Memory B cell (primary cell): ENCODE results near the gene NPR1.

ENCODE experiments used
- ATAC-seq: fragments of 150-1000 bp; cut with Tn5 transposase; 2 replicates; pipeline ENCODE4 v1.10.0; 2021; ENCODE audit warnings: low read depth, mild to moderate bottlenecking, moderate library complexity
- DNase-seq, 2 donors: peaks; one replicate each; pipeline ENCODE4 v3.0.0; 2022; ENCODE audit warnings: low spot score in 2 of 2
- H3K27ac Mint-ChIP-seq: one replicate; pipeline ENCODE4 v1.8.0; 2022; ENCODE audit warnings: mild to moderate bottlenecking, moderate library complexity, mixed read lengths
- H3K27me3 Mint-ChIP-seq: one replicate; pipeline ENCODE4 v1.8.0; 2022; ENCODE audit warnings: mixed read lengths
- H3K36me3 Mint-ChIP-seq: one replicate; pipeline ENCODE4 v1.8.0; 2022; ENCODE audit warnings: mild to moderate bottlenecking, mixed read lengths
- H3K4me1 Mint-ChIP-seq: one replicate; pipeline ENCODE4 v1.8.0; 2022; ENCODE audit warnings: mixed read lengths
- H3K4me3 Mint-ChIP-seq: one replicate; pipeline ENCODE4 v1.8.0; 2022; ENCODE audit warnings: mild to moderate bottlenecking, moderate library complexity, mixed read lengths
- H3K9me3 Mint-ChIP-seq: one replicate; pipeline ENCODE4 v1.8.0; 2022; ENCODE audit warnings: mixed read lengths

Gene NPR1

GRCh38 chr1:153642161-153642560, 36.3 kb upstream of the NPR1 start:
- H3K27ac Mint-ChIP-seq = no peak overlapping the region
- H3K27me3 Mint-ChIP-seq = no peaks in the 10 kb centered on the region
- H3K36me3 Mint-ChIP-seq = peaks cover 44% of the 10 kb centered on the region
- no peaks in the 10 kb centered on the region for H3K9me3 Mint-ChIP-seq
- H3K4me1 Mint-ChIP-seq = peaks cover 23% of the 10 kb centered on the region
- no peak for ATAC-seq
- no peak for DNase-seq
- no peak overlapping the region for H3K4me3 Mint-ChIP-seq

- Mint-ChIP-seq H3K4me1 (peaks cover 22% of the 10 kb centered on the region), H3K9me3 (no peaks in the 10 kb centered on the region), H3K27me3 (no peaks in the 10 kb centered on the region), H3K36me3 (peaks cover 42% of the 10 kb centered on the region), H3K4me3 (no peak overlapping the region), H3K27ac (peak overlapping the region; percentile 60)
- DNase-seq (no peak), ATAC-seq (no peak)
Observed at GRCh38 chr1:153643100-153643499, 35.4 kb upstream of the NPR1 start.

DNA sequence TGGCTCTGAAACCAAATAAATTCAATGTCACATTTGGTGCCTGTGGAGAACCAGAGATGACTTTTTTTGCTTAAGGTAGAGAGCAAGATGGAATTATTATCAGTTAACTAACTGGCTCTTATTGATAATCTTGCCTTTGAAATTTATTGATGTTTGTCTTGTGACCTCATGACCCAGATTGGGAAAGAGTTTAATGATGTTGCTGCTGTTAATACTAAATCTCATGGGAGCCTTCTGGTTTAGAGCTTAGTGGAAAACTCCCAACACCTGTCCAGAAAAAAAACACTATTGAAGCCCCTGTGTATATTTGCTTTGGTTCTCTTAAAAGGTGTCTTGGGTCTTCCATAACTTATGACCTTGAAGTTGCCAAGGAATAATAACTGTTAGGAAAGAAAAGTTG, 34.7 kb upstream of the NPR1 start:
- Mint-ChIP-seq H3K9me3 (no peaks in the 10 kb centered on the region), H3K36me3 (peaks cover 39% of the 10 kb centered on the region), H3K27me3 (no peaks in the 10 kb centered on the region), H3K27ac (peak overlapping the region; percentile 60), H3K4me1 (peaks cover 22% of the 10 kb centered on the region), H3K4me3 (no peak overlapping the region)
- ATAC-seq = no peak
- no peak for DNase-seq

DNA sequence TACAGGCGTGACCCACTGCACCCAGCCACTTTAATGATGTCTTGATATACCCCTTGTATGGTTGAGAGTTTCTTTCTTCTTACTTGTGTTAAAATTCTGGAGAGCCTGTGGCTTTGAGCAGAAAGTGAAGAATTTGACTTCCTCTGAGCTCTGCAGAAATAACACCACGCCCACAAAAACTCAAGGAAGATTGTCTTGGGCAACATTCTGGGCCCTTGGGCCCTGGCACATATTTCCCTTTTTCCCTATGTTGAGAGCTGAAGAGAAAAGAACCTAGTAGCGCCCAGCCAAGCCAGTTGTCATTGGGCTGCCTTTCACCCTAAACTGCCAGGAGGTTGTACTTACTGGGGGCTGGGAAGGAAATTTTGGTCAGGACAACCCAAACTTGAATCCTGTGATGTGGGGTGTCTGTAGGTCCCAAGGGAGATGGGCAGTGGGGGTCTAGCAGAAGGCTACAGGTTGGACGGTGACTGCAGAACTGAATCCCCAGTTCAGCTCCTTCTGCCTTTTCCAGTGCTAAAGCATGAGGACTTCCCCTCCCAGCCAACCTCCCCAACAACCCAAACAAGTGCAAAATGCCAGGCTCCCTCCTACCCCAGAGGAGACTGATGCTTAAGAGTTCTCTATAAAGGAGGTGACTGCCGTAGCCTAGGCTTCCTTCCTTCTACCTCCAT, 31.7 kb upstream of the NPR1 start:
- Mint-ChIP-seq H3K4me1 (peaks cover 22% of the 10 kb centered on the region), H3K36me3 (peaks cover 39% of the 10 kb centered on the region), H3K27ac (peak overlapping the region; percentile 62), H3K4me3 (no peak overlapping the region), H3K27me3 (no peaks in the 10 kb centered on the region), H3K9me3 (no peaks in the 10 kb centered on the region)
- no peak for ATAC-seq
- DNase-seq = no peak

DNA sequence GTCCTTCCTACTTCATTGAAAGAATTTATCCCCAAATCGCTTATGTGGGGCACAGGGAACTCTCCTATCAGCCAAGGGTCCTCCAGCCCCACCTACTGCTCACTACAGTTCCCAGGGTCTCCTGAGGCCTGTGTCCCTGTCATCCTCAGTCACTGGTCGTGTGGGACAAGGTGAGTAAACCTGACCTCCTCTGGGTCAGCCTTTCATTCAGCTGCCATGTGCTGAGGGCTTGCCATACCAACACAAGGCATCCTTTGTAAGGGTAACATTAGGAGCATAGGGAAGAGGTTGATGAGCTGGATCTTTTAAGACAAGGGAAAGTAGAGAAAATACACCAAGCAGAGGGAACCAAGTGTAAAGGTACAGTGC, 31.2 kb upstream of the NPR1 start:
- Mint-ChIP-seq H3K27ac (peak overlapping the region; percentile 62), H3K9me3 (no peaks in the 10 kb centered on the region), H3K36me3 (peaks cover 37% of the 10 kb centered on the region), H3K27me3 (no peaks in the 10 kb centered on the region), H3K4me3 (no peak overlapping the region), H3K4me1 (peaks cover 22% of the 10 kb centered on the region)
- DNase-seq (no peak), ATAC-seq (no peak)

- Mint-ChIP-seq H3K4me1 (peaks cover 19% of the 10 kb centered on the region), H3K4me3 (no peak overlapping the region), H3K27ac (no peak overlapping the region), H3K27me3 (no peaks in the 10 kb centered on the region), H3K9me3 (no peaks in the 10 kb centered on the region), H3K36me3 (peaks cover 34% of the 10 kb centered on the region)
- ATAC-seq (no peak), DNase-seq (no peak)
Observed at GRCh38 chr1:153648000-153648643, 30.4 kb upstream of the NPR1 start.

- Mint-ChIP-seq H3K36me3 (peaks cover 24% of the 10 kb centered on the region), H3K27ac (peak overlapping the region; percentile 54), H3K4me3 (no peak overlapping the region), H3K27me3 (no peaks in the 10 kb centered on the region), H3K4me1 (peaks cover 15% of the 10 kb centered on the region), H3K9me3 (no peaks in the 10 kb centered on the region)
- no peak for ATAC-seq
- no peak for DNase-seq
Observed at GRCh38 chr1:153649137-153649862, 29.2 kb upstream of the NPR1 start.

- H3K36me3 Mint-ChIP-seq = peaks cover 21% of the 10 kb centered on the region
- no peaks in the 10 kb centered on the region for H3K27me3 Mint-ChIP-seq
- H3K27ac Mint-ChIP-seq = peak overlapping the region; percentile 54
- DNase-seq (no peak), ATAC-seq (no peak)
- peaks cover 13% of the 10 kb centered on the region for H3K4me1 Mint-ChIP-seq
- no peaks in the 10 kb centered on the region for H3K9me3 Mint-ChIP-seq
- H3K4me3 Mint-ChIP-seq = no peak overlapping the region
Observed at GRCh38 chr1:153649863-153650235, 28.6 kb upstream of the NPR1 start.

DNA sequence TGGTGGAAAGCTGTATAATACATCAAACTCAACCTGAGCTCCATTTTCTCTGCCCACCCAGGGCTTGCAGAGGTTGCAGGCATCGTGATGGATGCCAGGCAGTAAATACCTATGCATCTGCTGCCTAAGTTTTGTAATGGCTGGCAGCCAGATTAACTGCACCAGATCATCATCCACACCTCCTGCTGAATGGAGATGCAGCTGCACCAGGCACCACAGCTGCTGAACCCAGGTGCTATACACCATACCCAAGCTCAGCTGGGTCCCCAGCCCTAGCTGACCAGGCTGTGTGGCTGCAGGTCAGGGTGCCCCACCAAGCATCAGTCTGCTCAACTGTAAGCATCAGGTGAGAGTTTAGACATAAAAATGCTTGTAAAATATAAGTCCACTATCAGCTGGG, 26.7 kb upstream of the NPR1 start:
- Mint-ChIP-seq H3K27me3 (no peaks in the 10 kb centered on the region), H3K4me1 (peaks cover 5% of the 10 kb centered on the region), H3K36me3 (peaks cover 7% of the 10 kb centered on the region), H3K4me3 (no peak overlapping the region), H3K27ac (no peak overlapping the region), H3K9me3 (no peaks in the 10 kb centered on the region)
- DNase-seq = no peak
- ATAC-seq = no peak

GRCh38 chr1:153652805-153653500, 25.5 kb upstream of the NPR1 start:
- DNase-seq = no peak

DNA sequence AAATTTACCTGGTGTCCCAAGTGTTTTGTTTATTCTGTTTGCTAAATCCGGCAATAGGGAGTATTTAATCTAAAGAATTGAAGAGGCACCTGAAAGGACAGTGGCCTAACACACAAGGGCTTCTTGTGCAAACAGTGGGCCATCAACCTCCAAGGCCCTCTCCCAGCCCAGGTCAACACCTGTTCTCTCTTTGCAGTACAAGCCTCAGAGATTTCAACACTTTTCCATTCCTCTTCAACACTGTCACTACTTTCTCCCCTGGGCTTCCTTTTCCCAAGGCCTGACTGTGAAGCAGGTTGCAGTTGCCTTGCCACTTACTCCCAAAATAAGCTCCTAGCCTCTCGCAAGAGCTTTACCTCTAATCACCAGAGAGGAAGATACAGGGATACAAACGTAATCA, 23.2 kb upstream of the NPR1 start:
- no peak overlapping the region for H3K4me3 Mint-ChIP-seq
- DNase-seq = no peak
- no peak overlapping the region for H3K27ac Mint-ChIP-seq
- no peaks in the 10 kb centered on the region for H3K27me3 Mint-ChIP-seq
- no peak for ATAC-seq
- H3K9me3 Mint-ChIP-seq = no peaks in the 10 kb centered on the region
- H3K4me1 Mint-ChIP-seq = peaks cover 2% of the 10 kb centered on the region
- no peaks in the 10 kb centered on the region for H3K36me3 Mint-ChIP-seq

More at GRCh38 chr1:153652805-153653500, 25.5 kb upstream of the NPR1 start:
- Mint-ChIP-seq H3K4me1 (peaks cover 2% of the 10 kb centered on the region), H3K27ac (no peak overlapping the region), H3K36me3 (no peaks in the 10 kb centered on the region), H3K27me3 (no peaks in the 10 kb centered on the region), H3K4me3 (no peak overlapping the region), H3K9me3 (no peaks in the 10 kb centered on the region)
- no peak for ATAC-seq

GRCh38 chr1:153658400-153659174, 19.9 kb upstream of the NPR1 start, which contains the start of gene SNAPIN:
TSS of gene SNAPIN (plus strand) at chr1:153658703. CDS start at chr1:153658744, 41 bp downstream.
- peak within 1 kb of the TSS; percentile 90 for H3K4me3 Mint-ChIP-seq
- H3K4me1 Mint-ChIP-seq = peaks cover 2% of the 10 kb centered on the region
- H3K27me3 Mint-ChIP-seq = no peaks in the 10 kb centered on the region

GRCh38 chr1:153659175-153659534, 19.3 kb upstream of the NPR1 start:
- peaks cover 2% of the 10 kb centered on the region for H3K4me1 Mint-ChIP-seq

More at GRCh38 chr1:153658400-153659174, 19.9 kb upstream of the NPR1 start, which contains the start of gene SNAPIN:
- peak; percentile 88 to 91 for DNase-seq
- Mint-ChIP-seq H3K27ac (peak within 1 kb of the TSS; percentile 83), H3K9me3 (no peaks in the 10 kb centered on the region), H3K36me3 (peaks cover 2% of the 10 kb centered on the region)
- peak; percentile 98 for ATAC-seq

More at GRCh38 chr1:153659175-153659534, 19.3 kb upstream of the NPR1 start:
- H3K36me3 Mint-ChIP-seq = peaks cover 5% of the 10 kb centered on the region
- H3K9me3 Mint-ChIP-seq = no peaks in the 10 kb centered on the region
- H3K27ac Mint-ChIP-seq = peak overlapping the region; percentile 83
- ATAC-seq (no peak), DNase-seq (no peak)
- peak overlapping the region; percentile 90 for H3K4me3 Mint-ChIP-seq
- no peaks in the 10 kb centered on the region for H3K27me3 Mint-ChIP-seq
